RWPE2 (cell line): ENCODE data around the gene NPEPPS.
"Not testable (repeated sequence)": the region's sequence is repeated elsewhere in the genome, so short reads cannot be mapped to it uniquely, and the experiment has no call there.

Source experiments
- ATAC-seq: fragments of 200-7000 bp; cut with Tn5 transposase; 3 replicates; pipeline ENCODE4 v1.9.1; 2021; ENCODE audit warnings: low read depth
- DNase-seq: peaks from one replicate; pipeline ENCODE4 v3.0.0-alpha.2; 2020; ENCODE audit warnings: low spot score
- H3K27ac ChIP-seq: fragments of 450-650 bp; 2 replicates; pipeline ENCODE4 v1.5.1; 2017; ENCODE audit warnings: mild to moderate bottlenecking; ENCODE audit not compliant: poor library complexity, severe bottlenecking
- H3K27me3 ChIP-seq: fragments of 250-450 bp; sonication (Bioruptor Pico); 2 replicates; pipeline ENCODE4 v1.5.1; 2021; ENCODE audit warnings: mild to moderate bottlenecking, moderate library complexity; ENCODE audit not compliant: insufficient read depth, poor library complexity, severe bottlenecking
- H3K36me3 ChIP-seq: fragments of 250-450 bp; sonication (Bioruptor Pico); 2 replicates; pipeline ENCODE4 v1.5.1; 2020; ENCODE audit warnings: low read depth, mild to moderate bottlenecking, moderate library complexity
- H3K4me1 ChIP-seq: fragments of 250-450 bp; sonication (Bioruptor Pico); 2 replicates; pipeline ENCODE4 v1.5.1; 2021; ENCODE audit warnings: mild to moderate bottlenecking, moderate library complexity; ENCODE audit not compliant: insufficient read depth, poor library complexity, severe bottlenecking
- H3K4me3 ChIP-seq: fragments of 250-450 bp; sonication (Bioruptor Pico); 2 replicates; pipeline ENCODE4 v1.5.1; 2021; ENCODE audit warnings: mild to moderate bottlenecking, moderate library complexity; ENCODE audit not compliant: severe bottlenecking
- H3K9me3 ChIP-seq: fragments of 250-450 bp; sonication (Bioruptor Pico); 2 replicates; pipeline ENCODE4 v1.5.1; 2021; ENCODE audit warnings: mild to moderate bottlenecking, moderate library complexity; ENCODE audit not compliant: severe bottlenecking

The NPEPPS gene

DNA sequence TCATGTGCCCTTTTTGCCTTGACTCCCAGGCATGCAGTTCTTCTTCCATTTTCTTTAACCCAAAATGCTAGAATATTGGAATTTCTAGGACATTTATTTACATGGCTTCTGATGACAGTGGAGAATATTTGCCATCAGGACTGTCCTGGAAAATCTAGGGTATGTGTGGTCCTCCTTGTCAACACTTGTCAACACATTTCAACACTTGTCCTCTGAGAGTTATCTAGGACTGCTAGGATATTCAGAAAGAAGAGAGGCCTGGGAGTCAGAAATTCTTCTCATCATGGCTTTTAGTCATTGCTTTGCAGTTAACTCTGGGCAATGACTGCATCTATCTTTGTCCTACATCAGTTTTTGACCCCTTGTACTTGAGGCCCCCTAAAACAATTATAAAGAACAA is 11.5 kb upstream of the NPEPPS start:
- ATAC-seq, H3K4me1 ChIP-seq, H3K36me3 ChIP-seq, H3K27me3 ChIP-seq, H3K9me3 ChIP-seq, DNase-seq, H3K27ac ChIP-seq, H3K4me3 ChIP-seq: not testable (repeated sequence)

DNA sequence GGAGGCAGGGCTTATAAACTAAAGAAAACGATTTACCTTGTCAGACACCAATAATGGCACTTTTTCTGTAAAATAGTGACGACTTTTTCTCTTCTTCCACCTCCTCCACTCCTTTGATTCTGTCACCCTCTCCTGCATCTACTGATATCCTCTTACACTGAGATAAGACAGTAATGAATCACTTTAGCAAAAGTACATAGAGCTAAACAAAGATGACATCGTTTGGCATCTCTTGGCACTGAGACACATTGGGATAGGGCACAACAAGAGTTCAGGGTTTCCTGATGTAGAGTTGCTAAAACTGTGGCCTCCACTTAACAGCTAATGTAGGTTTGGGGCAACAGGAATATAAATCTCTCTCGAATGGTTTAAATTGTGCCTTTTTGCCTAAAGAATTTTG is 10.6 kb upstream of the NPEPPS start:
- not testable (repeated sequence) for H3K4me3 ChIP-seq, H3K4me1 ChIP-seq, ATAC-seq, H3K27ac ChIP-seq, H3K27me3 ChIP-seq, H3K9me3 ChIP-seq, H3K36me3 ChIP-seq, DNase-seq

DNA sequence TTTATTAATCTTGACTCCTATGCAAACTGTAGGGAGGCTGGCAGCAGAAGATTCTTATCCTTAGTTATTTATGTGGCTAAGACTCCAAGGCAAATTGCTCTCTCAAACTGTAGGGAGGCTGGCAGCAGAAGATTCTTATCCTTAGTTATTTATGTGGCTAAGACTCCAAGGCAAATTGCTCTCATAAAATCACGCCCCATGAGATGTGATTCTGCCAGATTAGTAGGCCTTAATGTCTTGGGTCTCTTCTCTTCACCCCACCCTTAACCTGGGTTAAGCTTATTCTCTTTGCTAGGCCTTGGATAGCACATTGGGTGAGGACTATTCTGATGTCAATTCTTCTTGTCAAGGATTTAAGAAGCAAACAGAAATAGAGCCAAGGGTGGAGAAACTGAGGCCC is 9.5 kb upstream of the NPEPPS start:
- not testable (repeated sequence) for H3K4me1 ChIP-seq

DNA sequence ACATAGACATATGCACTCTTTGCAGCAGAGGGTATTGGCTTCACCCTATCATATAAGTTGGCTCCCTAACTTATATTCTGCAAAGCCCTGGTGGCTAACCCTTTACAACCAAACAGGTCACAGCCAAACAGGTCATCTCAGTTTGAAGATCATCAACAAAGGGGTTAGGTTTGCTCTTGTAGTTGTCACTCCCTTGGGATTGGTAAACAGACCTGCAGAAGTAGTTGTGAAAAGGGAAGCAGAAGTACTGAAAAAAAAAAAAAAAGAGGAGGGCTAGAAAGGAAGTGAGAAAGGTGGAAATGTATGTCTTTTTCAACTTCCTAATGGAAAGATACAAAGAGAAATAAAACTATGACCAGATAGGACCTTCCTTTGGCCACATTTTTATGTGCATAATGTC is 8.6 kb upstream of the NPEPPS start:
- not testable (repeated sequence) for DNase-seq, H3K27me3 ChIP-seq, H3K27ac ChIP-seq, H3K36me3 ChIP-seq, H3K9me3 ChIP-seq, H3K4me3 ChIP-seq, ATAC-seq, H3K4me1 ChIP-seq

More for the DNA sequence above, 9.5 kb upstream of the NPEPPS start:
- H3K27ac ChIP-seq, H3K27me3 ChIP-seq, DNase-seq, H3K9me3 ChIP-seq, H3K36me3 ChIP-seq, H3K4me3 ChIP-seq, ATAC-seq: not testable (repeated sequence)

DNA sequence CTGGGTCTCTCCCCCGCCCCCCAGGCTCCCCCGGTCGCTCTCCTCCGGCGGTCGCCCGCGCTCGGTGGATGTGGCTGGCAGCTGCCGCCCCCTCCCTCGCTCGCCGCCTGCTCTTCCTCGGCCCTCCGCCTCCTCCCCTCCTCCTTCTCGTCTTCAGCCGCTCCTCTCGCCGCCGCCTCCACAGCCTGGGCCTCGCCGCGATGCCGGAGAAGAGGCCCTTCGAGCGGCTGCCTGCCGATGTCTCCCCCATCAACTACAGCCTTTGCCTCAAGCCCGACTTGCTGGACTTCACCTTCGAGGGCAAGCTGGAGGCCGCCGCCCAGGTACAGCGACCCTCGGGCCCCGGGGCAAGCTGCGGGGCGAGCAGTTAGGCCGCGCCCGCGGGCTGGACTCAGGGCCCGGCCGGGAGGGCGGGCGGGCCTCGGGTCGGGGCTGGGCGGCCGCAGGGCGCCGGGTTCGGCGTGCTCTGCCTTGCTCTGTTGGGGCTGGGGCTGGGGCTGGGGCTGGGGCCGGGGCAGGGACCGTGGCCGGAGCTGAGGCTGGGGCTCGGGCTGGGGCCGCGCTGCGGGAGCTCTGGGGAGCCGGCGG is 419 bp downstream of the NPEPPS start:
- peak overlapping the region; percentile 71 for H3K27ac ChIP-seq
- DNase-seq: not testable (repeated sequence)

DNA sequence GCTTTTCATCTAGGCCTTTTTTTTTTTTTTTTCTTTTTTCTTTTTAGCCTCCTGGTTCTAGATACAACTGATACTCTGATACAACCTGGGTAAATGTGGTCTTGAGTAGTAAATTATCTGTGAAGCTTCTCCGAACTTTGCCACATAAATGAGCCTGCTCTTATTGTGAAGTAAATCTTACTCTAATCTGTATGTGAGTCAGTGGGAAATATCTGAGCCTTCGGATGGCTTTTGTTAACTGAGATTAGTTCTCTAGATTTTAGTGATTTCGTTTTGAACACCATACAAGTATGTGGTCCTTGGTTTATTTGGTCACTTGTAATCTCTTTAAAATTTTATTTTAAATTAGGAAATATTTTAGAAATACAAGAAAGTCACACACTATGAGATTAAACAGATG is 8.2 kb downstream of the NPEPPS start:
- not testable (repeated sequence) for H3K27ac ChIP-seq, H3K9me3 ChIP-seq, ATAC-seq, H3K4me1 ChIP-seq, H3K4me3 ChIP-seq, H3K36me3 ChIP-seq, H3K27me3 ChIP-seq, DNase-seq

More for the DNA sequence above, 419 bp downstream of the NPEPPS start:
- not testable (repeated sequence) for H3K4me1 ChIP-seq, H3K36me3 ChIP-seq, H3K9me3 ChIP-seq, H3K27me3 ChIP-seq
- peak overlapping the region; percentile 45 for H3K4me3 ChIP-seq
- ATAC-seq: peak; percentile 59

DNA sequence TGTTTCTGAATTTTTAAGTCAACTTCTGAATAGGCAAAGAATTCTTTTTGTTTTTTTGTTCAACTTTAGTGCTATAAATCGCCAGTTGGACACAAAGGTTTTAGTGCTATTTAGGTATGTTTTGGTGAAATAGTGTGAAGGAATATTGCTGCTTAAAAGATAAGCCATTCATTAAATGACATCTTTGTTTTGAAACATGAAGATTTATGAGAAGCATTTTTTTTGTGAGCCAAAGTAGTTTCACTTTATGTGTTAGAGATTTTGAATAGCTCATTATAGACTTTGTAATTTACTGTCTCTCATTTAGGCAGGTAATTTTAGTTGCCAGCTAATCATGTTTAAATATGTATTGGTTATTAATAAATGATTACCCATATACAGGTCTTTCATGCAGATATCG is 10.8 kb downstream of the NPEPPS start:
- not testable (repeated sequence) for H3K4me3 ChIP-seq, DNase-seq, H3K27me3 ChIP-seq, H3K27ac ChIP-seq, H3K4me1 ChIP-seq, H3K9me3 ChIP-seq, H3K36me3 ChIP-seq, ATAC-seq

DNA sequence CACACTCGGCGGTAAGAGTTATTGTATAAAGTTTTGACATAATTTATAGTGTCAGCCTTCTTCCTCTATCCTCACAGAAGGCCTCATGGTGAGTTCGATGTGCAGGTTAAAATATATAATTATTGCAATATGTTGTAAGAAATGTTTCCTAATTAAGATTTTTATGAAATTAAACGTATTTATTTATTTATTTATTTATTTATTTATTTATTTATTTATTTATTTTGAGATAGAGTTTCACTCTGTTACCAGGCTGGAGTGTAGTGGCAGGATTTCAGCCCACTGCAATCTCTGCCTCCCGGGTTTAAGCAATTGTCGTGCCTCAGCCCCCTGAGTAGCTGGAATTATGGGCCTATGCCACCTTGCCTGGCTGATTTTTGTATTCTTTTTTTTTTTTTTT is 13.4 kb downstream of the NPEPPS start:
- not testable (repeated sequence) for ATAC-seq, DNase-seq, H3K27me3 ChIP-seq, H3K27ac ChIP-seq, H3K4me1 ChIP-seq, H3K4me3 ChIP-seq, H3K9me3 ChIP-seq
- peaks cover 17% of the 10 kb centered on the region for H3K36me3 ChIP-seq

DNA sequence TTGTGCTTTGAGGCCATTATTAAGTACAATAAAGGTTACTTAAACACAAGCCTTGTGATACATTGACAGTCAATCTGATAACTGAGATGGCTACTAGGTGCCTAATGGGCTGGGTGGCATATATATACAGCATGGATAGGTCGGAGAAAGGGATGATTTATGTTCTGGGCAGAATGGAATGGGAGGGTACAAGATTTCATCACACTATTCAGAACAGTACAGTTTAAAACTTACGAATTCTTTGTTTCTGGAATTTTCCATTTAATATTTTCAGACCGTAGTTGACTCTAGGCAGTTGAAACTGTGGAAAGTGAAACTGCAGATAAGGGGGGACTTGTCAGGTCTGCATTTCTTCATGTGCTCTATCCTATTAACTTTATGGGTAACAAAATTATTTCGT is 23.8 kb downstream of the NPEPPS start:
- not testable (repeated sequence) for DNase-seq, H3K4me1 ChIP-seq
- 0 out of 3 replicates have a peak, but pooled peaks have one; percentile 38 for ATAC-seq

DNA sequence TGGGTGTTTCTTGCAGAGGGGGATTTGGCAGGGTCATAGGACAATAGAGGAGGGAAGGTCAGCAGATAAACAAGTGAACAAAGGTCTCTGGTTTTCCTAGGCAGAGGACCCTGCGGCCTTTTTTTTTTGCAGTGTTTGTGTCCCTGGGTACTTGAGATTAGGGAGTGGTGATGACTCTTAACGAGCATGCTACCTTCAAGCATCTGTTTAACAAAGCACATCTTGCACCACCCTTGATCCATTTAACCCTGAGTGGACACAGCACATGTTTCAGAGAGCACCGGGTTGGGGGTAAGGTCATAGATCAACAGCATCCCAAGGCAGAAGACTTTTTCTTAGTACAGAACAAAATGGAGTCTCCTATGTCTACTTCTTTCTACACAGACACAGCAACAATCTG is 25.2 kb downstream of the NPEPPS start:
- H3K4me1 ChIP-seq, DNase-seq, ATAC-seq, H3K27ac ChIP-seq, H3K9me3 ChIP-seq, H3K27me3 ChIP-seq, H3K36me3 ChIP-seq, H3K4me3 ChIP-seq: not testable (repeated sequence)

More for the DNA sequence above, 23.8 kb downstream of the NPEPPS start:
- H3K27ac ChIP-seq, H3K36me3 ChIP-seq, H3K9me3 ChIP-seq, H3K27me3 ChIP-seq, H3K4me3 ChIP-seq: not testable (repeated sequence)

DNA sequence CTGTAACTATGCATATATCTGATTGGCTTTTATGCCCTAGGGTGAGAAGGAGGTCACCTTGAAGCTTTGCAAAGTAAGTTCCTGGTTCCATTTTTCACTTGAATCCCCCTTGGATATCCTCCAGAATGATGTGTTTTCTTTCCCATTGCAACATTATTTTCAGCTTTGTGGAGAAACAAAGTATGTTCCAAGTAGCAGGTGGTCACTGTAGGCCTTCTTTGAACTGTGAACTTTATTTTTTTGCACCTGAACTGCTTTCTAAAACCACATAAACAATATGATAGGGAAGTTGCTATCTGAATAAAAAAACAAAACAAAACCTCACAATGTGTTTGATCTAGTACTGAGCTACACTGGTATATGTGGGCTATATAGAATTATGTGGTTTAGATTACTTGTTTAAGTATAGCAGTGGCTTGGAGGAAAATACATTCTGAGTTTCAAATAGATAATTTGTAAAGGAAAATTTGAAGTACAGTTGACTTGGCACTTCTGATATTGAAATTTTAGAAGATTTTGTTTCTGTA is 29.7 kb downstream of the NPEPPS start:
- not testable (repeated sequence) for H3K27ac ChIP-seq, H3K27me3 ChIP-seq, H3K4me3 ChIP-seq, ATAC-seq, DNase-seq, H3K9me3 ChIP-seq, H3K36me3 ChIP-seq, H3K4me1 ChIP-seq
